ENCODE results near the gene ATOSB.
A peak's percentile ranks its signal among the peaks of the same experiment; 100 is the strongest.
"Not testable (repeated sequence)": the region's sequence is repeated elsewhere in the genome, so short reads cannot be mapped to it uniquely, and the experiment has no call there.

The ATOSB gene

DNA sequence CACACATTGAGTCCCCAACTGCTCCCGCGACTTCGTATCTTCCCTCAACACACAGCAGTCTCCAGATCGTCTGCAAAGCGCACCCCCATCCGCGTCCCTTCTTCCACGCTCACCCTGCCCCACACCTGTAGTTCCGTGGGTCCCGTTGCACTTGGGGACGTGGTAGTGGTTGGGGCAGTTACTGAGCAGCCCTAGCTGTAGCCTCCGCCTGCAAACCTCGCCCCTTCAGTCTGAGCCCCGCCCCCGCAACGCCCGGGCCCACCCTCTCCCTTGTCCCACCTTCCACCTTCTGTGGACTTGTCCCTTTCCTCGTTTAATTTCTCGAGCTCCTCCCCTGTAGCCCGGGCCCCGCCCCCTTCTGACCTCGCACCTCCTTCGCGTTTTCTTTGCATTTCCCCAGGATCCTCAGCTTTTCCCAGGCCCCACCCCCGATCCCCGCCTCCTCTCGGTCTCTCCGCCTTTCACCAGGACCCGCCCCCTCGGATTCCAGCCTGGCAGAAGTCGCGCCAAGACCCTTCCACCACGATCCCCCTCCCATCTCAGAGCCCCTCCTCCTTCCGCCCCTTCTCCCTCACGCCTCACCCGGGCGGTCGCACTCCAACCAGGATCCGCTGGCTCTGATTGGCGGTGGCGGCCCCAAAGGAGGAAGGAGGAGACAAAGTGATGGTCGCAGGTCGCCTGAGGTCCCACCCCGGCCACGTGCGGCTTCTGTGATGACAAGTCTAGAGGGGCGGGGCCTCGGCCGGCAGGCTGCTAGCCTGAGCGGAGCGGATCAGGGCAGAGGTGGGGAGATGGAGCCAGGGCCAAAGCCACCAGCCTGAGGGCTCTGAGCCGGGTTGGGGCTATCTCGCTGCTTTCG, at the start of gene ATOSB:
TSS of gene ATOSB (minus strand) at position 183 of the 859 bp plus-strand sequence. CDS start 7,588 bp downstream, outside the sequence.
- DNase-seq = peak; percentile 94

GRCh38 chr9:35164711-35165110, 49.0 kb upstream of the ATOSB start:
- no peak for DNase-seq

GRCh38 chr9:35163413-35163812, 47.8 kb upstream of the ATOSB start:
- DNase-seq = no peak

DNA sequence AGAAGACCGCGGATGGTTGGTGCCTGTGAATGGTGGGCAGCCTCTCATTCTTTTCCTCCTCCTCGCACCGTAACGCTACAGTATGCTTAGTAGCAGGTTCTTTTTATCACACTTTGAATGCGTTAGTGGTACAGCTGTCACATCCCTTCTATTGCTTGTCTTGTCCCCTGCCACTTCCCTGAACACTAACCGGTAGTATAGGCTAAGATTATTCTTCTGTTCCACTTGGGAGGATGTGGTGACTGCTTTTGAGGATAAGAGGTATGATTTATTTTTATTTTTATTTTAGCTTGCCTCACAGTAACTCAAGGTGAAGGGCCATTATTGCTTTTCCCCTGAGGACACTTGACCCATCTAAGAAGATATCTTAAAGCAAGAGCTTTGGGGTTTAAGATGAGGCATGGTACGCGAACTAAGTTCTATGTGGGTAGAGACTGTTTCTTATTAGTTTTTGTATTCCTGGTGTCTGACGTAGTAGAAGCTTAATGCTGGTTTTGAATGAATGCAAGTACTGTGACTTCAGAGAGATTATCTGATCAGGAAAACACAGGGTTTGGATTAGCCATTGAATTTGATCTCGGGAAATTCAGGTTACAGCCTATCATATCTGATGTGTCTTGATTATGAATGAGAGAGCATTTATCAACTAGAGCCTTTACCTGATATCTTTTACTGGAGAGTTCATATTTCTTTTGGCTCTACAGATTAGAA, 47.1 kb upstream of the ATOSB start:
- no peak for DNase-seq

DNA sequence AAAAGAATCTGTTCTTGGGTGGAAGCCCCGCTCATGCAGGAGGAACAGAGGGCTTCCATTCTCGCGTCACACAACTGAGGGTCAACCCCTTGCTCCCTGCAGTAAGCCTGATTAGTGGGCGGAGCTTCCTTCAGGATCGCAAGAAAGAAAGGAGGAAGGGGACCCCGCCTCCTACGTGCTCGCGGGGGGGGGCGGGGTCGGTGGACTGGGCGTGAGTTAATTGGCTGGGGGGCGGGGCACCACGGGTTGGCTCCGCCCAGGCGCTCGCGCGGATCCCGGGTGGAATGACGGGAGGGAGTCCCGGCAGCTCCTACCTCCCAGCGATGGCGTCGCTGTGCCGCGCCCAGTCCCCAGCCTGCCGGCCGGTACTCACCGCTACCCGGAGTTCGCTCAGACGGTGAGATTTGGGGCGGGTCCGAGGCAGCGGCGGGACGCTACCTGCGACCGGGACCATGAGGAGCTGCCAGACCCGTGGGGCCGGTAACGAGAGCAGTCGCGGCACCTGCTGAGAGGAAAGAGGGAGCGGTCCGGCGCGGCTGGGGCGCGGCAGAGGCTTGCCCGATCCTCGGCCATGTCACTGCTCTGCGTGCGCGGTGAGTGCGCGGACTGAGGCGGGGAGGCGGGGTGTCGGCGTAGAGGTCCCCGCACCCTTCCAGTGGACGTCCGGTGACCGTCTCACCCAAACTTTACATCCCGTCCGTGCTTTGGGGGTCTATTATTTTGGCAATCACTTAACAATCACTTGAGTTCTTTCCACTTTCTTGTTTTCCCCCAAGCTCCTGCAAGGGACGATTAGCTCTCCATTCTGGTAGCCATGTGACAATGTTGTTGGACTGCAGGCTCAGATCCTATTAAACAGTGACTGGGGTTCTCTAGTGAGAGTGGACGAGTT, 46.3 kb upstream of the ATOSB start, which contains the start of gene UNC13B:
TSS of gene UNC13B (plus strand) at position 297 of the 892 bp plus-strand sequence. CDS start at position 572, 275 bp downstream.
- DNase-seq = peak; percentile 93

DNA sequence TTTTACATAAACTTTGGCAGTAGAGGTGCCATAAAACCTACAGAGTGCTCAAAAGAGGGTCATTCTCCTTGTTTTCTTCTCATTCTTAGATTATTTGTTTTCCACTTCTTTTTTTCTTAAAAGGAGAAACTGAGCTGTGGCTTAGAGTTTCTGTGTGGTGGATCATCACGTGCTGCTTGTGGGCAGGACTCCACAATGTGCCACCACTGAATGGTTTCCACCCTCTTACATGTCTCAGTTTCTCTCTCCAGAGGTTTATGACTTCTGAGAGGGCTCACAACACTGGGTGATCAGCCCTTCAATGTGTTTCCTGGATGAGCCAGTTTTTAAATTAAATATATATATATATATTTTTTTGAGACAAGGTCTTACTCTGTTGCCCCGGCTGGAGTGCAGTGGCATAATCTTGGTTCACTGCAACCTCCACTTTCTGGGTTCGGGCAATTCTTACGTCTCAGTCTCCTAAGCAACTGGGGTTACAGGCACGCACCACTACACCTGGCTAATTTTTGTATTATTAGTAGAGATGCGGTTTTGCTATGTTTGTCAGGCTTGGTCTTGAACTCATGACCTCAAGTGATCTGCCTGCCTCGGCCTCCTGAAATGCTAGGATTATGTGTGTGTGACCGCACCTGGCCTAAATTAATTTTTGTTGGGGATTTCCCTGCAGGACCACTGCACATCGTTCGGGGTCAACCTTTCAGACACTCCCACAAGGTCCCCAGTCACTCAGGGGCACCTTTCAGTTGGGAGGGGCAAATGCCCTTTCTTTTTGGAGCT, 43.0 kb upstream of the ATOSB start:
- no peak for DNase-seq

DNA sequence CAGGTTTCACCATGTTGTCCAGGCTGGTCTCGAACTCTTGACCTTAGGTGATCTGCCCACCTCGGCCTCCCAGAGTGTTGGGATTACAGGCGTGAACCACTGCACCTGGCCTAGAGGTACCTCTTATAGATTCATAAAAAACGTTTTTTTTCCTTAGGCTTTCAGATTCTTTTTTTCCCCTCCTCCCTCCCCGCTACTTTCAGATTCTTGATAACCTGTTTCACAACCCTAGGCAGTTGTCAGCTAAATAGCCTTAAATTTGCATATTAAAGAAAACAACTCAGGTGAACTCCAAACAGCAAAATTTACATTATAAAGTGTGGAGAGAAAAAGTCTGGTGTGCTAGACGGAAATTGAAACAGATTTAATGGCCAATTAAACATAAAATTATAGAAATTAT, 42.2 kb upstream of the ATOSB start:
- not testable (repeated sequence) for DNase-seq

- no peak for DNase-seq
These were observed 41.1 kb upstream of the ATOSB start for GRCh38 chr9:35156781-35157180.

GRCh38 chr9:35152926-35153325, 37.3 kb upstream of the ATOSB start:
- DNase-seq = no peak

DNA sequence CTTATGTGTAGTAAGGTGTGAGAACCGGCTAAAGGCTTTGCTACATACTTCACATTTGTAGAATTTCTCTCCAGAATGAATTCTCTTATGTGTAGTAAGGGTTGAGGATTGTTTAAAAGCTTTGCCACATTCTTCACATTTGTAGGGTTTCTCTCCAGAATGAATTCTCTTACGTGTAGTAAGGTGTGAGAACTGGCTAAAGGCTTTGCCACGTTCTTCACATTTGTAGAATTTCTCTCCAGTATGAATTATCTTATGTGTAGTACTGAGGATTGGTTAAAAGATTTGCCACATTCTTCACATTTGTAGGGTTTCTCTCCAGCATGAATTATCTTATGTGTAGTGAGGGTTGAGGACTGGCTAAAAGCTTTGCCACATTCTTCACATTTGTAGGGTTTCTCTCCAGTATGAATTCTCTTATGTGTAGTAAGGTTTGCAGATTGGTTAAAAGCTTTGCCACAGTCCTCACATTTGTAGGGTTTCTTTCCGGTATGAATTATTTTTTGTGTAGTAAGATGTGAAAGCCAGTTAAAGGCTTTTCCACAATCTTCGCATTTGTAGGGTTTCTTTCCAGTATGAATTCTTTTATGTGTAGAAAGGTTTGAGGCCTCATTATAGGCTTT, 32.4 kb upstream of the ATOSB start:
- not testable (repeated sequence) for DNase-seq

- no peak for DNase-seq
These were observed 26.4 kb upstream of the ATOSB start for GRCh38 chr9:35142037-35142436.

DNA sequence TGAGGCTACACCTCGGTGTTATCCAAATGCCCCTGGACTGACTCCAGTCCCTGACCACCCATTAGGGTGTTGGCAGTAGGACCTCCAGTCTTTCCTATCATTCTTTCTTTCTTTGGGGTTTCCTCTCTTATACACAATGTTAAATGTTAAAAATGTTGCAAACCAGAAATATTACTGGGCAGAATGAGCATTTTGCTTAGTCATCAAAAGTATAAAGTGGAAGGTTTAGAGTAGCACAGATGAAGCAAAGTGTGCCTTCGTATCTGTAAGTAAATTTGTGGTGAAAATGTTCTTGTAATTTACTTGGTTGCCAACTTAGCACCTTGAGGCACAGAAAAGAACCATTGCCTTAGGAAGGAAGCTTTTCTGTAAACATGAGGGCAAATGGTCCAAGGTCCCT, 24.4 kb upstream of the ATOSB start:
- no peak for DNase-seq

- no peak for DNase-seq
These were observed 21.2 kb upstream of the ATOSB start for GRCh38 chr9:35136866-35137265.

DNA sequence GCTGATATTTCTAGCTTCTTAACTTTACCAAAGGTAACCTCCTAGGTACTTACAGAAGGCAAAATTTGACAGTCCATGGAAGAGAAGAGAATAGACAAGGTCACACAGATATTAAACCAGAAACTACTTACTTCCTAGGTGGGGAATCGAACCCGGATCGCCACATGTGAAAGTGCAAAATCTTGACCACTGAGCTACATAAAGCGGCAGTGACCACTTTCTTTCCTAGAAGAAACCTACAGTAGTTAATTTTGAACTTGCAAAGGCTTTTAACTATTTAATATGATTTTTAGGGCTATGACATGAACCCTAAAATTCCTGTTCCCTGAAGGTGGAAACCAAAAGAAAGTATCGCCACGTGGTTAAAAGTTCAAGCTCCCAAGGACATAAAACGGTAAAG, 20.3 kb upstream of the ATOSB start:
- no peak for DNase-seq

- DNase-seq = no peak
These were observed 19.3 kb upstream of the ATOSB start for GRCh38 chr9:35134920-35135319.

- DNase-seq = peak; percentile 78
These were observed 1.4 kb upstream of the ATOSB start for GRCh38 chr9:35116898-35117551.

DNA sequence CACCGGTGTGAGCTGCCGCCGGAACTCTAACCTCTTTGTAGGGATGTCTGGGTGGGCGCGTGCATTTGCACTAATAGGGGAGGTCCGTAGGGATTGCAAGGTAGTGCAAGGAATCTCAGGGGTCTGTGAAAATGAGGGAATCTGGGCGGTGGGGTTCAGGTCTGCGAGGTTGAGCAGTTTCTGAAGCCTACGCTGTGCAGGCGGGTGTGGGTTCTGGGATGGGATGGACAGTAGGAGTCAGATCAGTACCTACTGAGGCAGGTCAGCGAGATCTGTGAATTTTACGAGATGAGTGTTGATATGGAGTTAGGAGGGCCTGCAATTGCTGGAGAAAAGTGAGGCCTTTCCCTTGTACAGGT, 856 bp upstream of the ATOSB start:
- DNase-seq = no peak

- no peak for DNase-seq
These were observed 628 bp downstream of the ATOSB start for GRCh38 chr9:35114840-35115628.

DNA sequence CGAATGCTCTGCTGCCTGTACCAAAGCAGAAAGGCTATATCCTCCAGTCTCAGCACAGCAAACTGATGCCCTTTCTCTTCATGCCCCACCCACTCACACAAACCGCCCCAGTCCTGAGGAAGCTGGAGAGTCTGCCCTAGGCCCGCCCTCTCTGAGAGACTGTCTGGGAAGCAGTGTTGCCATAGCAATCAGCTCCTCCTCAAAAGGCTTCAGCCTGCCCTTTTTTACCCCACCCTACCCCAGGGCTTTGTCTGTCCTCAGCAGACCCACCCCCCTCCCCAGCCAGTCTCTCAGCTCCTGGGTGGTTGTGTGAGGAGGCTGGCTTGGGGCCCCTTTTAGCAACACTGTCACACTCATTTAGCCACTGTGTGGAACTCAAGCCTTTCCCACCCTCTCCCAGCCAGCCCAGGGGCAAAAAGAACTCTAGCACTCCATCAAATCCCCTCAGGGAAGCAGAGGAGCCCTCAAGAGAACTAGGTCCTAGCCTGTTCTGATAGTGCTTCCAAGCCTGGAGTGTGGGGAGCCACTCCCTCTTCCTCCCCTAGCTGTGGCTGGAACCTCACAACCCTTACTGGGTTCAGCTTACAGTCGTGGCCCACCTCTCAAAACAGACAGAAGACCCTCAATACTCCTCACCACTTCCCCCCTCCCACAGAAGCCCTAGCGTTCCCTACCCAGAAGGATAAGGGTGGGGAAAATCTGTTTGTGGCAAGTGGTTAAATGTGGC, 1.4 kb downstream of the ATOSB start:
- peak; percentile 4 for DNase-seq

Measured in NCI-H774 (cell line).